ENCODE results near the gene GPX8. TPM values are rescaled to one million over a fixed set of nuclear protein-coding genes. Genes with fewer than 3 reads are reported as not detected.

Gene GPX8
- total RNA-seq, 1 donor from 2014 or later: 9.5 TPM

- Histone ChIP-seq H3K4me3 (no peak overlapping the region), H3K9me3 (no peaks in the 10 kb centered on the region)
- ATAC-seq: no peak
Measured at GRCh38 chr5:55180016-55180415, 20.0 kb downstream of the GPX8 start.

GRCh38 chr5:55187370-55187769 lies 27.4 kb downstream of the GPX8 start:
- peaks cover 87% of the 10 kb centered on the region for H3K27me3 ChIP-seq
- intact Hi-C loops (cut with DNase I): no loop called here
- H3K4me1 ChIP-seq: no peaks in the 10 kb centered on the region
- H3K27ac ChIP-seq: no peak overlapping the region
- ATAC-seq (no peak), DNase-seq (no peak)
- TF ChIP-seq, protein P1, sequence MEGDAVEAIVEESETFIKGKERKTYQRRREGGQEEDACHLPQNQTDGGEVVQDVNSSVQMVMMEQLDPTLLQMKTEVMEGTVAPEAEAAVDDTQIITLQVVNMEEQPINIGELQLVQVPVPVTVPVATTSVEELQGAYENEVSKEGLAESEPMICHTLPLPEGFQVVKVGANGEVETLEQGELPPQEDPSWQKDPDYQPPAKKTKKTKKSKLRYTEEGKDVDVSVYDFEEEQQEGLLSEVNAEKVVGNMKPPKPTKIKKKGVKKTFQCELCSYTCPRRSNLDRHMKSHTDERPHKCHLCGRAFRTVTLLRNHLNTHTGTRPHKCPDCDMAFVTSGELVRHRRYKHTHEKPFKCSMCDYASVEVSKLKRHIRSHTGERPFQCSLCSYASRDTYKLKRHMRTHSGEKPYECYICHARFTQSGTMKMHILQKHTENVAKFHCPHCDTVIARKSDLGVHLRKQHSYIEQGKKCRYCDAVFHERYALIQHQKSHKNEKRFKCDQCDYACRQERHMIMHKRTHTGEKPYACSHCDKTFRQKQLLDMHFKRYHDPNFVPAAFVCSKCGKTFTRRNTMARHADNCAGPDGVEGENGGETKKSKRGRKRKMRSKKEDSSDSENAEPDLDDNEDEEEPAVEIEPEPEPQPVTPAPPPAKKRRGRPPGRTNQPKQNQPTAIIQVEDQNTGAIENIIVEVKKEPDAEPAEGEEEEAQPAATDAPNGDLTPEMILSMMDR (IDR thresholded peaks at IDR 0.05): peak; percentile 11
- no peaks in the 10 kb centered on the region for H3K36me3 ChIP-seq
- H3K9me3 ChIP-seq: no peaks in the 10 kb centered on the region
- no peak overlapping the region for H3K4me3 ChIP-seq

More at GRCh38 chr5:55180016-55180415, 20.0 kb downstream of the GPX8 start:
- H3K4me1 ChIP-seq: peaks cover 10% of the 10 kb centered on the region
- intact Hi-C loops (cut with DNase I): no loop called here
- DNase-seq: no peak
- peaks cover 82% of the 10 kb centered on the region for H3K27me3 ChIP-seq
- TF ChIP-seq, protein P1 (IDR thresholded peaks at IDR 0.05): no peak
- H3K36me3 ChIP-seq: no peaks in the 10 kb centered on the region
- H3K27ac ChIP-seq: no peak overlapping the region

- no peak overlapping the region for H3K4me3 ChIP-seq
- H3K27me3 ChIP-seq: peaks cover 86% of the 10 kb centered on the region
- TF ChIP-seq, protein P1 (IDR thresholded peaks at IDR 0.05): no peak
- intact Hi-C loops (cut with DNase I): no loop called here
- no peak for DNase-seq
- H3K36me3 ChIP-seq: no peaks in the 10 kb centered on the region
- H3K27ac ChIP-seq: no peak overlapping the region
- H3K4me1 ChIP-seq: no peaks in the 10 kb centered on the region
- ATAC-seq: no peak
- H3K9me3 ChIP-seq: no peaks in the 10 kb centered on the region
Measured at GRCh38 chr5:55188656-55189540, 28.9 kb downstream of the GPX8 start.

DNA sequence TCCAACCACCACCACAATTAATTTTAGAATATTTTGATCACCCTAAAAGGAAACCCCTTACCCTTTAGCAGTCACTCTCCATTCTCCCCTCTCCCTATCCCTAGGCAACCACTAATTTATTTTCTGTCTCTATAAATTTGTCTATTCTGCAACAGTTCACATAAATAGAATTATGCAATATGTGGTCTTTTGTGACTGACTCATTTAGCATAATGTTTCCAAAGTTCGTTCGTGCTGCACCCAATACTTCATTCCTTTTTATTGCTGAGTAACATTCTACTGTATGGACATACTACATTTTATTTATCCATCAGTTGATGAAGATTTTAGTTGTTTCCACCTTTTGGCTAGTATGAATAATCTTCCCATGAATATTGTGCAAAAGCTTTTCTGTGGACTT lies 31.2 kb downstream of the GPX8 start:
- no peaks in the 10 kb centered on the region for H3K9me3 ChIP-seq
- H3K36me3 ChIP-seq: no peaks in the 10 kb centered on the region
- no peak overlapping the region for H3K4me3 ChIP-seq
- intact Hi-C loops (cut with DNase I): no loop called here
- H3K27me3 ChIP-seq: peaks cover 84% of the 10 kb centered on the region
- no peak overlapping the region for H3K27ac ChIP-seq
- H3K4me1 ChIP-seq: no peaks in the 10 kb centered on the region
- DNase-seq (no peak), ATAC-seq (no peak)
- TF ChIP-seq, protein P1 (IDR thresholded peaks at IDR 0.05): no peak

- TF ChIP-seq, protein P1 (IDR thresholded peaks at IDR 0.05): no peak
- no peaks in the 10 kb centered on the region for H3K36me3 ChIP-seq
- no peaks in the 10 kb centered on the region for H3K4me1 ChIP-seq
- ATAC-seq (no peak), DNase-seq (no peak)
- no peak overlapping the region for H3K4me3 ChIP-seq
- H3K9me3 ChIP-seq: no peaks in the 10 kb centered on the region
- H3K27me3 ChIP-seq: peaks cover 10% of the 10 kb centered on the region
- intact Hi-C loops (cut with DNase I): no loop called here
- H3K27ac ChIP-seq: no peak overlapping the region
Measured at GRCh38 chr5:55205001-55205400, 45.0 kb downstream of the GPX8 start.
